ENCODE results near the gene MOK. TPM values are rescaled to one million over a fixed set of nuclear protein-coding genes. Genes with fewer than 3 reads are reported as not detected.

MOK gene
- total RNA-seq, 1 donor from 2014 or later = 2.3 TPM

DNA sequence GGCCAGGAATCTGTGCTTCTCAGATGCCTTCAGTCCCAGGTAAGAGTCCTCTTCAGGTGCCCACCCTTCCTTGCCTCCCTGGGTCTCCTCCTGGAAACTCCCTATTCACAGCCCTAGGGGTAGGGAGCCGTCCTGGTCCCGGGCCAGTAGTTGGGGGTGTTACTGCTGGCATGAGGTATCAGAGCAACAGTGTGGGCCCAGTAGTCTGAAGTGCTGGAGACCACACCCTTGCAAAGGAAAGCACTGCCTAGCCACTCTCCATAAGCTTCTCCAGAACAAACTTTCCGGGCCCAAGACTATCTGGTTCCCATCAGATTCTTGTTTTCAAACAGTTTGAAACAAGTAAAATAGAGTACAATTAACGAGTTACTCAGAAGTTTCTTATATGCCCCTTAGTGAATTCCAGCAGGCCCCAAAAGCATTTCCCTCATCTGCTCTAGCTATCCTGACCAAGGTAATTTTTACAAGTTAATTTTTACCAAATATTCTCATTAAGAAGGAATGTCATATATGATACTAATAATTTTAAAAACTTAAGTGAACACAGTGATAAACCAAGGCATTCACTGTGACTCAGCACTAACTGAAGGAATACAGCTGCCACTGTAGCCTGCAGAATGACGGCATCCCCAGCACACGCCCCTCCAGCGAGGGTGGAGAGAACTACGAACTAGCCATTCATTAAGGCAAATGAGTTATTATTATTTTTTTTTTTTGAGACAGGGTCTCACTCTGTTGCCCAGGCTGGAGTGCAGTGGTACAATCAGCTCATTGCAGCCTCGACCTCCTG lies 49.4 kb downstream of the MOK start:
- TF ChIP-seq, protein P1, sequence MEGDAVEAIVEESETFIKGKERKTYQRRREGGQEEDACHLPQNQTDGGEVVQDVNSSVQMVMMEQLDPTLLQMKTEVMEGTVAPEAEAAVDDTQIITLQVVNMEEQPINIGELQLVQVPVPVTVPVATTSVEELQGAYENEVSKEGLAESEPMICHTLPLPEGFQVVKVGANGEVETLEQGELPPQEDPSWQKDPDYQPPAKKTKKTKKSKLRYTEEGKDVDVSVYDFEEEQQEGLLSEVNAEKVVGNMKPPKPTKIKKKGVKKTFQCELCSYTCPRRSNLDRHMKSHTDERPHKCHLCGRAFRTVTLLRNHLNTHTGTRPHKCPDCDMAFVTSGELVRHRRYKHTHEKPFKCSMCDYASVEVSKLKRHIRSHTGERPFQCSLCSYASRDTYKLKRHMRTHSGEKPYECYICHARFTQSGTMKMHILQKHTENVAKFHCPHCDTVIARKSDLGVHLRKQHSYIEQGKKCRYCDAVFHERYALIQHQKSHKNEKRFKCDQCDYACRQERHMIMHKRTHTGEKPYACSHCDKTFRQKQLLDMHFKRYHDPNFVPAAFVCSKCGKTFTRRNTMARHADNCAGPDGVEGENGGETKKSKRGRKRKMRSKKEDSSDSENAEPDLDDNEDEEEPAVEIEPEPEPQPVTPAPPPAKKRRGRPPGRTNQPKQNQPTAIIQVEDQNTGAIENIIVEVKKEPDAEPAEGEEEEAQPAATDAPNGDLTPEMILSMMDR (conservative IDR thresholded peaks at IDR 0.05; ENCODE audit: low read depth, low read length) = no peak
- no peak overlapping the region for H3K4me3 ChIP-seq (ENCODE audit: low read depth, low read length)
- no peak for DNase-seq (ENCODE audit: low read depth)

- TF ChIP-seq, protein P1 (conservative IDR thresholded peaks at IDR 0.05; ENCODE audit: low read depth, low read length) = no peak
- no peak for DNase-seq (ENCODE audit: low read depth)
- no peak overlapping the region for H3K4me3 ChIP-seq (ENCODE audit: low read depth, low read length)
These were observed 51.8 kb downstream of the MOK start for GRCh38 chr14:102252834-102253801.

DNA sequence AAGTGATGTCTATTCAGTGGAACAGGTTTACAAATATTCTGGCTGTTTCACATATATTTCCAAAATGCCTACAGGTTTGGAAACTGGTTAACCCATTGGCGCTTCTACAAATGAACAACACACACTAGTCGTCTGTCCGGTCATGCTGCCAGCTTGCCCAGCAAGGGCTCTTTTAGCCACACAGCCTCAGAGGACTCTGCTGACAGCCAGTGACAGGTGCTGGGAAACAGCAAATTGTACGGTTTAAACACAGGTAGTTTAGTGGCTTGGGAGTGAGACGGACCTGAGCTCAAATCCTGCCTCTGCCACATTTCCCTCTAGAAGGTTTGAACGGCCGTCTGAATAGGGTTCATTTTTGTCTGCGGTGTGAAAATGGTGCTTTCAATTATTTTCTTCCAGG lies 53.8 kb downstream of the MOK start:
- DNase-seq (ENCODE audit: low read depth) = no peak
- no peak overlapping the region for H3K4me3 ChIP-seq (ENCODE audit: low read depth, low read length)
- TF ChIP-seq, protein P1 (conservative IDR thresholded peaks at IDR 0.05; ENCODE audit: low read depth, low read length) = no peak

DNA sequence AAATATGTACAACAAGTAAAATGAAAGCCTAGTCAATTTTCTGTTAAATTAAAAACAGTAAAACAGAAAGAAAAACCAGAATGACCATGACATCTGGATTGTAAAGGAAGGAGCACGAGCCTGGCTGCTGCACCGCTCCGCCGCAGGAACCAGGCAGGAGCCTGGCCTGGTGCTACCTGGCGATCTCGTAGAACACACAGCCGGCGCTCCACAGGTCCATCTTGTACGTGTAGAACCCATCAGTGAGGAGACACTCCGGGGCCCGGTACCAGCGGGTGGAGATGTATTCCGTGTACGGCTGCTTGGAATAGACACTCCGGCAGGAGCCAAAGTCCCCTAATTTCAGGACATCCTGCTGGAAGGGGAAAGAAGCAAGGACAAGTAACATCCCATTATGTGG lies 54.3 kb downstream of the MOK start:
- no peak for DNase-seq (ENCODE audit: low read depth)
- H3K4me3 ChIP-seq (ENCODE audit: low read depth, low read length) = no peak overlapping the region
- TF ChIP-seq, protein P1 (conservative IDR thresholded peaks at IDR 0.05; ENCODE audit: low read depth, low read length) = no peak

- DNase-seq (ENCODE audit: low read depth) = no peak
- no peak overlapping the region for H3K4me3 ChIP-seq (ENCODE audit: low read depth, low read length)
- TF ChIP-seq, protein P1 (conservative IDR thresholded peaks at IDR 0.05; ENCODE audit: low read depth, low read length) = no peak
These were observed 55.0 kb downstream of the MOK start for GRCh38 chr14:102249981-102250380.

- no peak for DNase-seq (ENCODE audit: low read depth)
- no peak overlapping the region for H3K4me3 ChIP-seq (ENCODE audit: low read depth, low read length)
- TF ChIP-seq, protein P1 (conservative IDR thresholded peaks at IDR 0.05; ENCODE audit: low read depth, low read length) = no peak
These were observed 55.9 kb downstream of the MOK start for GRCh38 chr14:102249041-102249440.
